ENCODE data around the gene MBIP.

DNA sequence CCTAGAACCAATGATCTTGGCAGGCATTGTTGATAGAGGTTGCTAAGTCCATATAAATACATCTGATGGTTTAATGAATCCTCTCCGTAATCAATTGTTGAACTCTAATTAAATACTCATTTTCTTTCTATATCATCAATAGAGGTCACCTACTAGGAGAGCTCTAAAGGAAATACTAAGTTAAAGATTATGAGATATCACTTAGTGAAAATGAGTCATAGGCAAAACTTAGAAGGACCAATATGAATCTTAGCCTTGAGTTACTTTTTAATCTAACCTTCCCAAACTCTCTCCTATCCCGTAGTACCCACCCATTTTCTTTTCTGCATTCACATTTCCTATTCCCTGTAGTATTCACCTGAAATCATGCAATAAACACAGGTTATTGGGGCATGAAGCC lies 50.2 kb downstream of the MBIP start:
- TF ChIP-seq EZH2phosphoT487 (conservative IDR thresholded peaks at IDR 0.05; ENCODE audit: low read length), result no peak
- TF ChIP-seq, protein P1, sequence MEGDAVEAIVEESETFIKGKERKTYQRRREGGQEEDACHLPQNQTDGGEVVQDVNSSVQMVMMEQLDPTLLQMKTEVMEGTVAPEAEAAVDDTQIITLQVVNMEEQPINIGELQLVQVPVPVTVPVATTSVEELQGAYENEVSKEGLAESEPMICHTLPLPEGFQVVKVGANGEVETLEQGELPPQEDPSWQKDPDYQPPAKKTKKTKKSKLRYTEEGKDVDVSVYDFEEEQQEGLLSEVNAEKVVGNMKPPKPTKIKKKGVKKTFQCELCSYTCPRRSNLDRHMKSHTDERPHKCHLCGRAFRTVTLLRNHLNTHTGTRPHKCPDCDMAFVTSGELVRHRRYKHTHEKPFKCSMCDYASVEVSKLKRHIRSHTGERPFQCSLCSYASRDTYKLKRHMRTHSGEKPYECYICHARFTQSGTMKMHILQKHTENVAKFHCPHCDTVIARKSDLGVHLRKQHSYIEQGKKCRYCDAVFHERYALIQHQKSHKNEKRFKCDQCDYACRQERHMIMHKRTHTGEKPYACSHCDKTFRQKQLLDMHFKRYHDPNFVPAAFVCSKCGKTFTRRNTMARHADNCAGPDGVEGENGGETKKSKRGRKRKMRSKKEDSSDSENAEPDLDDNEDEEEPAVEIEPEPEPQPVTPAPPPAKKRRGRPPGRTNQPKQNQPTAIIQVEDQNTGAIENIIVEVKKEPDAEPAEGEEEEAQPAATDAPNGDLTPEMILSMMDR (IDR thresholded peaks at IDR 0.05; ENCODE audit: insufficient read depth, low read length, poor library complexity, severe bottlenecking), result no peak

Measured in SU-DHL-6 (cell line).